HepG2 (cell line): ENCODE results near the gene CC2D1A.

Experiments used
- CHD2 ChIP-seq: IDR thresholded peaks from 2 replicates; pipeline ENCODE4 v1.6.1; 2011; ENCODE audit warnings: low read depth, low read length, improper control_type of control experiment
- CREB1 ChIP-seq, 2 experiments: fragments of 450-650 bp in 1 of 2; IDR thresholded peaks; 2 replicates each; pipeline ENCODE4 v1.6.1; 2016 to 2017; ENCODE audit warnings: control low read depth in 1 of 2, mild to moderate bottlenecking in 1 of 2, missing compliant biosample characterization in 1 of 2, missing genetic modification characterization in 1 of 2
- DNMT1 ChIP-seq: sonication (generic); formaldehyde crosslinking; IDR thresholded peaks from 2 replicates; pipeline ENCODE4 v1.5.1; 2020; ENCODE audit warnings: mild to moderate bottlenecking, missing genetic modification reagents
- FOXK1 ChIP-seq: sonication (generic); formaldehyde crosslinking; IDR thresholded peaks from 2 replicates; pipeline ENCODE4 v1.4.0; 2020; ENCODE audit warnings: low read depth, missing genetic modification reagents, borderline replicate concordance
- HDAC6 ChIP-seq: fragments of 200-600 bp; sonication (generic); IDR thresholded peaks from 2 replicates; pipeline ENCODE4 v1.7.0; 2017; ENCODE audit warnings: mild to moderate bottlenecking, antibody characterized with exemption, low read length, low read depth
- SOX6 ChIP-seq, 2 experiments: fragments of 450-650 bp in 1 of 2; sonication (generic) in 1 of 2; formaldehyde crosslinking in 1 of 2; IDR thresholded peaks; 2 replicates each; pipeline versions ENCODE4 v1.4.0 to v1.6.1; 2017 to 2020; ENCODE audit warnings: antibody characterized with exemption in 1 of 2, mild to moderate bottlenecking in 1 of 2, missing genetic modification reagents in 1 of 2
- ZBTB8A ChIP-seq: sonication (generic); formaldehyde crosslinking; IDR thresholded peaks from 2 replicates; pipeline ENCODE4 v1.4.0; 2020; ENCODE audit warnings: mild to moderate bottlenecking, low read depth, missing genetic modification reagents, borderline replicate concordance
- ZNF354B ChIP-seq: sonication (generic); formaldehyde crosslinking; IDR thresholded peaks from 2 replicates; pipeline ENCODE4 v1.8.0; 2022; ENCODE audit warnings: mild to moderate bottlenecking, missing genetic modification reagents
- ZZZ3 ChIP-seq: sonication (generic); formaldehyde crosslinking; IDR thresholded peaks from 2 replicates; pipeline ENCODE4 v1.4.0; 2020; ENCODE audit warnings: missing genetic modification reagents, mild to moderate bottlenecking, borderline replicate concordance
- TF ChIP-seq, protein P1 (sequence below): sonication (generic); formaldehyde crosslinking; IDR thresholded peaks from 2 replicates; pipeline ENCODE4 v1.5.0; 2020; ENCODE audit warnings: mild to moderate bottlenecking, missing genetic modification reagents, moderate library complexity
- TF ChIP-seq, protein P2 (sequence below): sonication (generic); formaldehyde crosslinking; IDR thresholded peaks from 2 replicates; pipeline ENCODE4 v1.4.0; 2020; ENCODE audit warnings: missing genetic modification reagents
- TF ChIP-seq, protein P3 (sequence below): sonication (generic); formaldehyde crosslinking; IDR thresholded peaks from 2 replicates; pipeline ENCODE4 v1.4.0; 2020; ENCODE audit warnings: missing genetic modification reagents

DNA sequence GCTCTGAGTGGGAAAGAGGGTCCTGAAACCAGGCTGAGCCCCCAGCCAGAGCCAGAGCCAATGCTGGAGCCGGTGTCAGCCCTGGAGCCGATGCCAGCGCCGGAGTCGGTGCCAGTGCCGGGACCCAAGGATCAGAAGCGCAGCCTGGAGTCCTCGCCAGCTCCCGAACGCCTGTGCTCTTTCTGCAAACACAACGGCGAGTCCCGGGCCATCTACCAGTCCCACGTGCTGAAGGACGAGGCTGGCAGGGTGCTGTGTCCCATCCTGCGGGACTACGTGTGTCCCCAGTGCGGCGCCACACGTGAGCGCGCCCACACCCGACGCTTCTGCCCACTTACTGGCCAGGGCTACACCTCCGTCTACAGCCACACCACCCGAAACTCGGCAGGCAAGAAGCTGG lies 28.7 kb upstream of the CC2D1A start:
- TF ChIP-seq ZNF354B (no peak), ZBTB8A (CRISPR knock-in tag) (no peak), FOXK1 (CRISPR knock-in tag) (no peak), SOX6 (IDR thresholded peaks at IDR 0.05) (no peak), SOX6 (CRISPR knock-in tag; IDR thresholded peaks at IDR 0.05) (no peak), CREB1 (IDR thresholded peaks at IDR 0.05) (no peak), CREB1 (CRISPR knock-in tag; IDR thresholded peaks at IDR 0.05) (no peak), ZZZ3 (CRISPR knock-in tag) (no peak), CHD2 (no peak), HDAC6 (no peak), DNMT1 (CRISPR knock-in tag) (no peak)
- TF ChIP-seq, protein P1, sequence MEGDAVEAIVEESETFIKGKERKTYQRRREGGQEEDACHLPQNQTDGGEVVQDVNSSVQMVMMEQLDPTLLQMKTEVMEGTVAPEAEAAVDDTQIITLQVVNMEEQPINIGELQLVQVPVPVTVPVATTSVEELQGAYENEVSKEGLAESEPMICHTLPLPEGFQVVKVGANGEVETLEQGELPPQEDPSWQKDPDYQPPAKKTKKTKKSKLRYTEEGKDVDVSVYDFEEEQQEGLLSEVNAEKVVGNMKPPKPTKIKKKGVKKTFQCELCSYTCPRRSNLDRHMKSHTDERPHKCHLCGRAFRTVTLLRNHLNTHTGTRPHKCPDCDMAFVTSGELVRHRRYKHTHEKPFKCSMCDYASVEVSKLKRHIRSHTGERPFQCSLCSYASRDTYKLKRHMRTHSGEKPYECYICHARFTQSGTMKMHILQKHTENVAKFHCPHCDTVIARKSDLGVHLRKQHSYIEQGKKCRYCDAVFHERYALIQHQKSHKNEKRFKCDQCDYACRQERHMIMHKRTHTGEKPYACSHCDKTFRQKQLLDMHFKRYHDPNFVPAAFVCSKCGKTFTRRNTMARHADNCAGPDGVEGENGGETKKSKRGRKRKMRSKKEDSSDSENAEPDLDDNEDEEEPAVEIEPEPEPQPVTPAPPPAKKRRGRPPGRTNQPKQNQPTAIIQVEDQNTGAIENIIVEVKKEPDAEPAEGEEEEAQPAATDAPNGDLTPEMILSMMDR: no peak
- TF ChIP-seq, protein P2, sequence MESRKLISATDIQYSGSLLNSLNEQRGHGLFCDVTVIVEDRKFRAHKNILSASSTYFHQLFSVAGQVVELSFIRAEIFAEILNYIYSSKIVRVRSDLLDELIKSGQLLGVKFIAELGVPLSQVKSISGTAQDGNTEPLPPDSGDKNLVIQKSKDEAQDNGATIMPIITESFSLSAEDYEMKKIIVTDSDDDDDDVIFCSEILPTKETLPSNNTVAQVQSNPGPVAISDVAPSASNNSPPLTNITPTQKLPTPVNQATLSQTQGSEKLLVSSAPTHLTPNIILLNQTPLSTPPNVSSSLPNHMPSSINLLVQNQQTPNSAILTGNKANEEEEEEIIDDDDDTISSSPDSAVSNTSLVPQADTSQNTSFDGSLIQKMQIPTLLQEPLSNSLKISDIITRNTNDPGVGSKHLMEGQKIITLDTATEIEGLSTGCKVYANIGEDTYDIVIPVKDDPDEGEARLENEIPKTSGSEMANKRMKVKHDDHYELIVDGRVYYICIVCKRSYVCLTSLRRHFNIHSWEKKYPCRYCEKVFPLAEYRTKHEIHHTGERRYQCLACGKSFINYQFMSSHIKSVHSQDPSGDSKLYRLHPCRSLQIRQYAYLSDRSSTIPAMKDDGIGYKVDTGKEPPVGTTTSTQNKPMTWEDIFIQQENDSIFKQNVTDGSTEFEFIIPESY (CRISPR knock-in tag): no peak
- TF ChIP-seq, protein P3, sequence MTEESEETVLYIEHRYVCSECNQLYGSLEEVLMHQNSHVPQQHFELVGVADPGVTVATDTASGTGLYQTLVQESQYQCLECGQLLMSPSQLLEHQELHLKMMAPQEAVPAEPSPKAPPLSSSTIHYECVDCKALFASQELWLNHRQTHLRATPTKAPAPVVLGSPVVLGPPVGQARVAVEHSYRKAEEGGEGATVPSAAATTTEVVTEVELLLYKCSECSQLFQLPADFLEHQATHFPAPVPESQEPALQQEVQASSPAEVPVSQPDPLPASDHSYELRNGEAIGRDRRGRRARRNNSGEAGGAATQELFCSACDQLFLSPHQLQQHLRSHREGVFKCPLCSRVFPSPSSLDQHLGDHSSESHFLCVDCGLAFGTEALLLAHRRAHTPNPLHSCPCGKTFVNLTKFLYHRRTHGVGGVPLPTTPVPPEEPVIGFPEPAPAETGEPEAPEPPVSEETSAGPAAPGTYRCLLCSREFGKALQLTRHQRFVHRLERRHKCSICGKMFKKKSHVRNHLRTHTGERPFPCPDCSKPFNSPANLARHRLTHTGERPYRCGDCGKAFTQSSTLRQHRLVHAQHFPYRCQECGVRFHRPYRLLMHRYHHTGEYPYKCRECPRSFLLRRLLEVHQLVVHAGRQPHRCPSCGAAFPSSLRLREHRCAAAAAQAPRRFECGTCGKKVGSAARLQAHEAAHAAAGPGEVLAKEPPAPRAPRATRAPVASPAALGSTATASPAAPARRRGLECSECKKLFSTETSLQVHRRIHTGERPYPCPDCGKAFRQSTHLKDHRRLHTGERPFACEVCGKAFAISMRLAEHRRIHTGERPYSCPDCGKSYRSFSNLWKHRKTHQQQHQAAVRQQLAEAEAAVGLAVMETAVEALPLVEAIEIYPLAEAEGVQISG (CRISPR knock-in tag): no peak
